ENCODE measurements around the gene TRAPPC2L.

Gene TRAPPC2L

DNA sequence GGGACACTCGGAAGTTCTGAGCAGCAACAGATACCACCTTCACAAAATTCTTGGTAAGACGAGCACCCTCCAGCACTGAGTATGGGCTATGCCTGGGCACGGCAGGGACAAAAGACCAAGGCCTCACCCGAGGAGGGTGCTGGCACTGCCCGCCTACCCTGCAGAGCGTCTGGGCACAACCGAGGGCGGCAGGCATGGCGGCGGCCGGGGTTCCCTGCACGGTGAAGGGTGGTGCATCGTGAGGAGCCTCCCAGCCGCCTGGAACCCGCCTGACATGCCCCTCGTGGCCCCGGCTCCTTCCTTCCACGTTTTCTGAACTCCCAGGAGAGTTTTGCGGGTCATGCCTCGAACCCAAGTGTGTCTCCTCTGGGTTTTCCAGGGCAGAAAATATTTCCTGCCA, 19.1 kb upstream of the TRAPPC2L start:
- in situ Hi-C loops (cut with MboI; ENCODE audit: low sequenced_read_pairs), result no loop called here

DNA sequence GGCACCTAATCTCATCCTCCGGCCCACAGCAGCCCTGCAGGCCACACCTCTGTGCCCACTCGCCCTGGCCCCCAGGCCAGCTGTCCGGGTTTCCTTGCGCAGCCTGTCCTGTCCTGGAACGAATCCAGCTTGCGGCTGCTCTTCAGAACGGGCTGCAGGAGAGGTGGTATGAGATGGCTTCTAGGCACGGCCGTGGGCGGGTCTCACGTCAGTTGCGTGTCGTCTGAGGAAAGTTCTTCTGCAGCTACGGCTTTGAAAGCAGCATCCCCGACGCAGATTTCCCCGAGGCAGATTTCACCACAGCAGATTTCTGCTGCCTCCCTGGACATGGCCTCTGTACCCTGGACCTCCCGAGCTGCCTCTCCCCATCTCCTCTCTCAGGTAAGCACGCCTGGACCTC, 18.4 kb upstream of the TRAPPC2L start:
- in situ Hi-C loops (cut with MboI; ENCODE audit: low sequenced_read_pairs), result no loop called here

- in situ Hi-C loops (cut with MboI; ENCODE audit: low sequenced_read_pairs), result no loop called here
These were observed 17.8 kb upstream of the TRAPPC2L start for GRCh38 chr16:88839026-88839529.

GRCh38 chr16:88839745-88840599, 17.0 kb upstream of the TRAPPC2L start:
- in situ Hi-C loops (cut with MboI; ENCODE audit: low sequenced_read_pairs), result no loop called here

DNA sequence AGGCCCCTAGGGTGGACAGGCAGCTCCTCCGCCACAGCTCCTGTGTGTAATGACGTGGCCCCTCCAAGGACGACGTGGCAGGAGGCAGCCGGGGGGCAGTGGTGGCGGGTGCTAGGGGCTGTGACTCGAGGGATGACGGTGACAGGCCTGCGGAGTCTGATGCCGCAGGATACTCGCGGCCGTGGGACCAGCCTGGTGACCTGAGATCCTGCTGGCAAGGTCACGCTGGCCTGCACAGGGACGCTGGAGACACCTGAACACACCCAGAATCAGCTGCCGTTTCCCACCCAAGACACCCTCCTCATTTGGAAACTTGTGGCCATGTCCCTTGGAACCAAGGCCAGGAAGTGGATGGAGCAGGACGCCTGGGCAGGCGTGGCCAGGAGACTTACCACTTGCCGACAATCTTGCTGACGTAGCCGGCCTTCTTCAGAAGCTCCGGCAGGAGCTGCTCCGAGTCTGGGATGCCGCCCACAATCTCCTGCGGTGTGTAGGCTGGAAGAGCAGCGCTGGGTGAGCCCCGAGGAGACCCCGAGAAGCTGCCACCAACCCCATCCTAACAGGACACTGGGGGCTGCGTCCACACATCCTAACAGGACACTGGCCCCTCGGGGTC, 16.2 kb upstream of the TRAPPC2L start:
- in situ Hi-C loops (cut with MboI; ENCODE audit: low sequenced_read_pairs), result no loop called here

DNA sequence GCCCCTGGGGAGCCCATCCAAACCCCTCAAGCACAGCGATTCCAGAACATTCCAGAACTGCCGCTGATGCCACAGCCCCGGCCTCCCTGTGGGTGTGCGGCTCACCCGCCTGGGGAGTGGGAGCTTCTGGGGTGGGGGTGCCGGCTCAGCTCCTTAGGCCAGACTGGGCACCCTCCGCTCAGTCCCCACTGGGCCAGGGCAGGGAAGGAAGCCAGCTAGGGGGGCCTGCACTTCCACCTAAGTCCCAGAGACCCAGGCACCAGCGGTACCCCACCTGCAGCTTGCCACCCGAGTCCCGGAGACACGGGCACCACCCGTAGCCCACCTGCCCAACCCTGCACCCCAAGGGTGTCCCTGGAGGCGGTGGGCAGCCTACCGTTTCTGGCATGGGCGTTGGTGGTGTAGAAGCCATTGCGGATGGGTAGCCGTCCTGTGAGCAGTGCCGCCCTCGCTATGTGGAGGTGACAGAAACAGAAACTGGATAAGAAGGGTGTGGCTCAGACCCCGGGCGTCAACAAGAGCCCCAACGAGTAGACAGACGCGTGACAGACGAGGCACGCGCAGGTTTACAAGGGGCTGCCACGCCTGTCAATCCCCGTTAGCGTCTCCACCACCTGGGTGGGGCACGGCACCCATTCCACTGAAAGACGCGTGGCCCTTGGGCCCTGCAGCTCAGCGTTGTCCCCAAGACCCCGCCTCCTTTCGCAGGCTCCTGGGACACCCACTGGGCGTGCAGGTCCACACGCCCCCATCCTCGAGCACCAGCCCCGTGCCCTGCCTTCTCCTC, 15.2 kb upstream of the TRAPPC2L start:
- in situ Hi-C loops (cut with MboI; ENCODE audit: low sequenced_read_pairs), result no loop called here

DNA sequence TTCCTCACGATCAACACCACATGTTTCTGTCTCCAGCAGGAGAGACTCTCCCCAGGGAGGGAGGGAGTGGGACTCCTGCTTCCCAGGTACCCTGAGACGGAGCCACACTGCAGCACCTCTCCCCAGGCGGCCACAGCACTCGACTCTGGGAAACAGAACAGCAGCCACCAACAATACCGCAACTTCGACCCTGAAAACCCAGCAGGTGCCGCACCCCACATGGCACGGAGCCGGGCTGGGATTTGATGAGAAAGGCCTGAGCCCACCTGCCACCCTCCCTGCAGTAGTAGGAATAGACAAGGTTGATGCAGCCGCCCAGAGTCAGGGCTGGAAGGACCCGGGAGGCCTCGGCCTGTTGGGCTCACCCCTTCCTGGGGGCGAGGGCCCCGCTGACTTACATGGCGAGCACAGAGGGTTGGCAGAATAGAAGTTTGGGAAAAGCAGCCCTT, 14.6 kb upstream of the TRAPPC2L start:
- in situ Hi-C loops (cut with MboI; ENCODE audit: low sequenced_read_pairs), result no loop called here

DNA sequence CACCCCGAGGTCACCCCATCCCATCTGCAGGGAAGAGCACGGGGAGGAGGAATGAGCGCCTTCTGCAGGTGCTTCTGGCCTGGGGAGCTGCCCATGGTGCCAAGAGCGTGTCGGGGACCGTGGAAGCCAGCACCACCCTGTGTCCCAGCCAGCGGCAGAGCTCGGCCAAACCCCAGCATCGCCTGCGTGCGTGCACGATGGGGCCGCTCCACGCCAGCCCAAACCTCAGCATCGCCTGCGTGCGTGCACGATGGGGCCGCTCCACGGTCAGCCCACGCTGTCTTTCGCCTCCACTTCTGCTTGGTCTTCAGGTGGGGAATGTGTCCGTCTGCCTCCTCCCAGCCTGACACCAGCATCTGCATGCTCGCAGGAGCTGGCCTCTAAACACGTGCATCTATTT, 14.1 kb upstream of the TRAPPC2L start:
- in situ Hi-C loops (cut with MboI; ENCODE audit: low sequenced_read_pairs), result no loop called here

GRCh38 chr16:88843256-88843655, 13.7 kb upstream of the TRAPPC2L start:
- in situ Hi-C loops (cut with MboI; ENCODE audit: low sequenced_read_pairs), result no loop called here

- in situ Hi-C loops (cut with MboI; ENCODE audit: low sequenced_read_pairs), result no loop called here
These were observed 12.4 kb upstream of the TRAPPC2L start for GRCh38 chr16:88844419-88845036.

GRCh38 chr16:88846088-88846487, 10.8 kb upstream of the TRAPPC2L start:
- in situ Hi-C loops (cut with MboI; ENCODE audit: low sequenced_read_pairs), result no loop called here

DNA sequence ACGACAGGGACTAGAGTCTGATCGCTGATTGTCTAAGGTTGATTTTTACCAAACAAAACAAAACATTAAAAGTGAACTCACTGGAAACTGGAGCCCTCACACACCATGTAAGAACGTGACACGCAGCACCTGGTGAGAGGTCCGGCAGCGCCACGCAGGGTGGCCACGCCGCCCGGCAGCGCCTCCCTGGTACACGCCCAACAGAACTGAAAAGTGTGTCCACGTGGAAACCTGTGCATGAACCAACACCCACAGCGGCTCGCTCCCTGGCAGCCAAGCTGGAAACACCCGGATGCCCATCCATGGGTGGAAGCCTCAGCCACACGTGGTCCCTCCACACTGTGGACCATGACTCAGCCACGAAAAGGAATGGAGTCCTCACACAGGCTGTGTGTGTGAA, 9.3 kb upstream of the TRAPPC2L start:
- in situ Hi-C loops (cut with MboI; ENCODE audit: low sequenced_read_pairs), result no loop called here

- in situ Hi-C loops (cut with MboI; ENCODE audit: low sequenced_read_pairs), result no loop called here
These were observed 8.4 kb upstream of the TRAPPC2L start for GRCh38 chr16:88848557-88848956.

GRCh38 chr16:88850531-88851199, 6.3 kb upstream of the TRAPPC2L start:
- in situ Hi-C loops (cut with MboI; ENCODE audit: low sequenced_read_pairs), result no loop called here

- in situ Hi-C loops (cut with MboI; ENCODE audit: low sequenced_read_pairs), result no loop called here
These were observed 5.3 kb upstream of the TRAPPC2L start for GRCh38 chr16:88851616-88852015.

- in situ Hi-C loops (cut with MboI; ENCODE audit: low sequenced_read_pairs), result no loop called here
These were observed 3.5 kb upstream of the TRAPPC2L start for GRCh38 chr16:88853325-88853941.

DNA sequence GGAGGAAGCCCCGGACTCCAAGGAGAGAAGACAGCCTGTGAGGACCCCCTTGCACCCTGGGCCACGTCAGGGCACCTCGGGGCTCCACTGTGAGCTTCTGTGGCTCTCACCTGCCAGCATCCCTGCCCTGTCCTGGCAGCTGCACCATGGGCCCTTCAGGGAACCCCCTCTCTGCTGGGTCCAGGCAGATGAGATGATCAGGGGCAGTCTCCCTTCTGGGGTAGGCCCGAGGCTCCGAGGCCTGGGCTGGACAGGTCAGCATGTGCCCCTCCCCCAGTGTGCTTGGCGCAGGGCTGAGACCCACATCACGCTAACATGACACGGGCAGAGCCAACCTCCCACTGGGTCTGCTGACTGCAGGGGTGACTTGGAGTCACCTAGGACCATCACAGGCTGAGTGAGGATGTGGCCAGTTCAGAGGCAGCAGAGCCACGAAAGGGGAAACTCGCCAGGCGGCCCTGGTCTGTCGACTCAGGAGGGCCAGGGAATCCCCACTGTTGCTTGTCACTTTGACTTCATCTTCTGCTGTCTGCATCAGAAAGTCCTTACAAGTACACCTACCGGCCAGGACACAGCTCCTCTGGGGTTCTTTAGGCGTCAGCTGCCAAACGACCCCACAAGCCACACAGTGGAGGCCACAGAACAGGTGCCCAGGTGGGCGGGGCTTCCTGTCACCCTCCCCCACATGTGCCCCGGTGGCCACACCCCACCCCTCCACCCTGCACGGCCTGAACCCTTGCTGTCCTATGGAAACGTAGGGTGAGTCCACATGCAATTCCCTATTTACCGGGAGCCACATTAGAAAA, 2.4 kb upstream of the TRAPPC2L start:
- in situ Hi-C loops (cut with MboI; ENCODE audit: low sequenced_read_pairs), result no loop called here

- in situ Hi-C loops (cut with MboI; ENCODE audit: low sequenced_read_pairs), result no loop called here
These were observed 1.8 kb upstream of the TRAPPC2L start for GRCh38 chr16:88855176-88855575.

- in situ Hi-C loops (cut with MboI; ENCODE audit: low sequenced_read_pairs), result no loop called here
These were observed 1.2 kb upstream of the TRAPPC2L start for GRCh38 chr16:88855736-88856121.
